ENCODE measurements around the gene TRIM32. TPM values are rescaled to one million over a fixed set of nuclear protein-coding genes. Genes with fewer than 3 reads are reported as not detected.

TRIM32 gene
- total RNA-seq, 2 donors from 2014 or later, result 19.6 to 33.3 TPM

DNA sequence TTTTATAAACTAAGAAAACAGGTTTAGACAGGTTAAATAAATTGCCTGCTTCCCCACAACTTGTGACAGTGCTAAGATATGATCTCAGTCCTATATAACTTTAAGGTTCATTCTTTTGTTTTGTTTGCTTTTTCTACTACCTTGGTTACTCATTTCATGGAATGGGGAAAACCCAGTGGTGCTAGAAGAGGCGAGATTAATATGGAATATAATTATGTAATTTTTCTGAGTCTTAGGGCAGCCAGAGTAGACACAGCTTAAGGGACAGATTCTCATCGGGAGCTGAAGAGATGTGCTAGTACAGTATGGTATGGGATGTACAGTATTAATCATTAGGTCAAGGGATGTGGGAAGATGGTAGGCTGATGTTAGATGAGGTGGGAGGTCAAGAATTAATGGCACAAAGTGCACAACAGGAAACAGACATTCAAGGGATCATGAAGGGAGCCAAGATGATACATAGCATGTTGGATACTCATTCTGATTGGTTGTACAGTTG is 6.2 kb downstream of the TRIM32 start:
- H3K4me1 ChIP-seq (ENCODE audit: control insufficient read depth in 1 of 2, low read depth in 2 of 2), result peaks cover 15 to 51% of the 10 kb centered on the region in 2 donors
- no peak overlapping the region for H3K27ac ChIP-seq
- TF ChIP-seq, protein P1, sequence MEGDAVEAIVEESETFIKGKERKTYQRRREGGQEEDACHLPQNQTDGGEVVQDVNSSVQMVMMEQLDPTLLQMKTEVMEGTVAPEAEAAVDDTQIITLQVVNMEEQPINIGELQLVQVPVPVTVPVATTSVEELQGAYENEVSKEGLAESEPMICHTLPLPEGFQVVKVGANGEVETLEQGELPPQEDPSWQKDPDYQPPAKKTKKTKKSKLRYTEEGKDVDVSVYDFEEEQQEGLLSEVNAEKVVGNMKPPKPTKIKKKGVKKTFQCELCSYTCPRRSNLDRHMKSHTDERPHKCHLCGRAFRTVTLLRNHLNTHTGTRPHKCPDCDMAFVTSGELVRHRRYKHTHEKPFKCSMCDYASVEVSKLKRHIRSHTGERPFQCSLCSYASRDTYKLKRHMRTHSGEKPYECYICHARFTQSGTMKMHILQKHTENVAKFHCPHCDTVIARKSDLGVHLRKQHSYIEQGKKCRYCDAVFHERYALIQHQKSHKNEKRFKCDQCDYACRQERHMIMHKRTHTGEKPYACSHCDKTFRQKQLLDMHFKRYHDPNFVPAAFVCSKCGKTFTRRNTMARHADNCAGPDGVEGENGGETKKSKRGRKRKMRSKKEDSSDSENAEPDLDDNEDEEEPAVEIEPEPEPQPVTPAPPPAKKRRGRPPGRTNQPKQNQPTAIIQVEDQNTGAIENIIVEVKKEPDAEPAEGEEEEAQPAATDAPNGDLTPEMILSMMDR (IDR thresholded peaks at IDR 0.05), result no peak
- no peak overlapping the region for H3K4me3 ChIP-seq
- no peak for DNase-seq (ENCODE audit: low spot score)
- H3K27me3 ChIP-seq (replicated peaks; ENCODE audit: insufficient read depth), result no peaks in the 10 kb centered on the region
- peaks cover 9% of the 10 kb centered on the region for H3K36me3 ChIP-seq
- ATAC-seq (ENCODE audit: insufficient number of reproducible peaks, low FRiP score, low read depth), result no peak
- no peaks in the 10 kb centered on the region for H3K9me3 ChIP-seq

DNA sequence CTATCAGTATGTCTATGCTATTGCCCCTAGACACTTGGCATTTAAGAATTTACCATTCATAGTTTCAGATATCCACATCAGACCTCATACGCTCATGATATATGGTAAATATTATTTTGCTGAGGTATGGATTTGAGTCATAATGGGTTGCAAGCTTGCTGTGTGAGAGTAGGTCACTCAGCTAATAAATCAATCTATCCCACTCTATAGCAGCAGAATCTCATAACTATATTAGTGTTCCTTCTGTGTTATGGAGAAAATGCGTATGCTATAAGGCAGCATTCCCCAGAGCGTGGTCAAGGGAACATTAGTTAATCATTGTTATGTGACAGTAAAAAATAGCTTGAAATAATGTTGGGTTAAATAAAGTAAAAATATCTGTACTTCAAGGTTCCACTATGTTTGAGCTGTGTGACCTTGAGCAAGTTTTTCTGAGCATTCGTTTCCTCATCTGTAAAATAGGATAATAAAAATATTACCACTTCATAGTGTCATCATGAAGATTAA is 7.7 kb downstream of the TRIM32 start:
- Histone ChIP-seq H3K4me3 (no peak overlapping the region), H3K27me3 (replicated peaks; ENCODE audit: insufficient read depth) (no peaks in the 10 kb centered on the region), H3K27ac (no peak overlapping the region), H3K36me3 (peaks cover 24% of the 10 kb centered on the region), H3K4me1 (ENCODE audit: control insufficient read depth in 1 of 2, low read depth in 2 of 2) (peaks cover 10 to 35% of the 10 kb centered on the region in 2 donors), H3K9me3 (no peaks in the 10 kb centered on the region)
- TF ChIP-seq, protein P1 (IDR thresholded peaks at IDR 0.05), result no peak
- ATAC-seq (ENCODE audit: insufficient number of reproducible peaks, low FRiP score, low read depth) (no peak), DNase-seq (ENCODE audit: low spot score) (no peak)

DNA sequence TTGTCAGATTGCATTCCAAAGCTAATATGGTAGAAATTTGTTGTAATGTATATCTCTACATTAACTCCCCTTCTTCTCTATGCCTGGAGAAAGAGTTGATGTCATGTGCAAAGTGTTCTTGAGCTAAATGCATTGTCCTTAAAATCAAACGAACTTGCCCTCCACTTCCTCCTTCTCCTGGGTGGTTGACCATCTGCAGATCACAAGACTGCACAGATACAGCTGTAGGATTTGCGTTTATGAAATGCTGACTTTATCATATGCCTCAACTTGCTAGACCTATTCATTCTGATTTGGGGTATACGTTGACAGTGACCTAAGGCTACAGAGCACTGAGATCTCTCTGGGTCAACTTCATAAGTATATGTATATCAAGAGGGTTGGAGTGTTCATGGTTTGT is 8.3 kb downstream of the TRIM32 start:
- H3K9me3 ChIP-seq, result no peaks in the 10 kb centered on the region
- TF ChIP-seq, protein P1 (IDR thresholded peaks at IDR 0.05), result no peak
- H3K4me3 ChIP-seq, result no peak overlapping the region
- ATAC-seq (ENCODE audit: insufficient number of reproducible peaks, low FRiP score, low read depth), result no peak
- H3K27ac ChIP-seq, result no peak overlapping the region
- peaks cover 24% of the 10 kb centered on the region for H3K36me3 ChIP-seq
- no peak for DNase-seq (ENCODE audit: low spot score)
- H3K27me3 ChIP-seq (replicated peaks; ENCODE audit: insufficient read depth), result no peaks in the 10 kb centered on the region
- peaks cover 10 to 29% of the 10 kb centered on the region in 2 donors for H3K4me1 ChIP-seq (ENCODE audit: control insufficient read depth in 1 of 2, low read depth in 2 of 2)

DNA sequence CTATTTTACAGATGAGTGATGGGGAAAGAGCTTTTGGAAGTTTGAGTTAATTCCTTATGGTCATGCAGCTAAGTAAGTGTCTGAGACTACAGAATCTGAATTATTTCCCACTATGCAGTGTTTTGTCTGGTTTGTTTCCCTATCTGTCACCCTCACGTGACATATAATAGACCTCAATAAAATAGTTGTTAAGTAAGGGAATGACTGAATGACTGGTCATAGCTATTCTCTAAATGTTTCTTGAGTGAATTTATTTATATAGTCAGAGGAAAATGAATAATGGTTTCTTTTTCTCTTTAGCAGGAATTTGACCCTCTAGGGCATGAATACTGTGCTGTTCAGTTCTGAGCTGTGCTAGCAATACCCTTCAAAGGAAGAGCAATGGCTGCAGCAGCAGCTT is 10.3 kb downstream of the TRIM32 start:
- TF ChIP-seq, protein P1 (IDR thresholded peaks at IDR 0.05), result no peak
- Histone ChIP-seq H3K9me3 (no peaks in the 10 kb centered on the region), H3K27ac (no peak overlapping the region), H3K36me3 (peaks cover 24% of the 10 kb centered on the region), H3K4me3 (no peak overlapping the region), H3K27me3 (replicated peaks; ENCODE audit: insufficient read depth) (no peaks in the 10 kb centered on the region), H3K4me1 (ENCODE audit: control insufficient read depth in 1 of 2, low read depth in 2 of 2) (peaks cover 8 to 23% of the 10 kb centered on the region in 2 donors)
- ATAC-seq (ENCODE audit: insufficient number of reproducible peaks, low FRiP score, low read depth) (no peak), DNase-seq (ENCODE audit: low spot score) (no peak)

DNA sequence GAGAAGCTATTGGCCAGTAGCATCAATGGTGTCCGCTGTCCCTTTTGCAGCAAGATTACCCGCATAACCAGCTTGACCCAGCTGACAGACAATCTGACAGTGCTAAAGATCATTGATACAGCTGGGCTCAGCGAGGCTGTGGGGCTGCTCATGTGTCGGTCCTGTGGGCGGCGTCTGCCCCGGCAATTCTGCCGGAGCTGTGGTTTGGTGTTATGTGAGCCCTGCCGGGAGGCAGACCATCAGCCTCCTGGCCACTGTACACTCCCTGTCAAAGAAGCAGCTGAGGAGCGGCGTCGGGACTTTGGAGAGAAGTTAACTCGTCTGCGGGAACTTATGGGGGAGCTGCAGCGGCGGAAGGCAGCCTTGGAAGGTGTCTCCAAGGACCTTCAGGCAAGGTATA is 10.8 kb downstream of the TRIM32 start:
- DNase-seq (ENCODE audit: low spot score), result no peak
- no peak overlapping the region for H3K4me3 ChIP-seq
- no peaks in the 10 kb centered on the region for H3K27me3 ChIP-seq (replicated peaks; ENCODE audit: insufficient read depth)
- H3K36me3 ChIP-seq, result peaks cover 24% of the 10 kb centered on the region
- H3K27ac ChIP-seq, result no peak overlapping the region
- H3K9me3 ChIP-seq, result no peaks in the 10 kb centered on the region
- H3K4me1 ChIP-seq (ENCODE audit: control insufficient read depth in 1 of 2, low read depth in 2 of 2), result peaks cover 8 to 19% of the 10 kb centered on the region in 2 donors
- TF ChIP-seq, protein P1 (IDR thresholded peaks at IDR 0.05), result no peak
- no peak for ATAC-seq (ENCODE audit: insufficient number of reproducible peaks, low FRiP score, low read depth)

Measured in thoracic aorta (tissue), 2 donors.